HL-60 (cell line): ENCODE measurements around the gene SENP3.

ENCODE experiments used
- DNase-seq, 2 experiments: peaks; one replicate each; pipeline ENCODE4 v3.0.0-alpha.2; 2010 to 2020; ENCODE audit warnings: low read depth in 1 of 2, low spot score in 1 of 2
- H3K27ac ChIP-seq: fragments of 250-450 bp; sonication (Bioruptor Pico); replicated peaks from 2 replicates; pipeline ENCODE4 v1.5.1; 2020; ENCODE audit warnings: mild to moderate bottlenecking, moderate library complexity
- H3K27me3 ChIP-seq: fragments of 250-450 bp; sonication (Bioruptor Pico); 2 replicates; pipeline ENCODE4 v1.5.1; 2021; ENCODE audit warnings: mild to moderate bottlenecking, moderate library complexity; ENCODE audit not compliant: insufficient read depth, poor library complexity, severe bottlenecking
- H3K4me3 ChIP-seq: replicated peaks from 2 replicates; pipeline ENCODE4 v1.5.1; 2011; ENCODE audit warnings: mild to moderate bottlenecking, control low read depth, low read length; ENCODE audit not compliant: insufficient read depth
- GABPA ChIP-seq: IDR thresholded peaks from 2 replicates; pipeline ENCODE4 v1.6.1; 2012; ENCODE audit warnings: low read depth
- POLR2AphosphoS5 ChIP-seq: IDR thresholded peaks from 2 replicates; pipeline ENCODE4 v1.6.1; 2012; ENCODE audit warnings: low read depth
- SPI1 ChIP-seq: IDR thresholded peaks from 2 replicates; pipeline ENCODE4 v1.6.1; 2012; ENCODE audit warnings: low read depth, mild to moderate bottlenecking, borderline replicate concordance
- TF ChIP-seq, protein P1 (sequence below): IDR thresholded peaks from 2 replicates; pipeline ENCODE4 v1.6.1; 2012; ENCODE audit warnings: low read depth; ENCODE audit not compliant: insufficient replicate concordance
- TF ChIP-seq, protein P2 (sequence below): IDR thresholded peaks from one replicate; pipeline ENCODE4 v1.5.1; 2011; ENCODE audit warnings: low read length, control low read depth, inconsistent platforms; ENCODE audit not compliant: insufficient read depth

Gene SENP3

DNA sequence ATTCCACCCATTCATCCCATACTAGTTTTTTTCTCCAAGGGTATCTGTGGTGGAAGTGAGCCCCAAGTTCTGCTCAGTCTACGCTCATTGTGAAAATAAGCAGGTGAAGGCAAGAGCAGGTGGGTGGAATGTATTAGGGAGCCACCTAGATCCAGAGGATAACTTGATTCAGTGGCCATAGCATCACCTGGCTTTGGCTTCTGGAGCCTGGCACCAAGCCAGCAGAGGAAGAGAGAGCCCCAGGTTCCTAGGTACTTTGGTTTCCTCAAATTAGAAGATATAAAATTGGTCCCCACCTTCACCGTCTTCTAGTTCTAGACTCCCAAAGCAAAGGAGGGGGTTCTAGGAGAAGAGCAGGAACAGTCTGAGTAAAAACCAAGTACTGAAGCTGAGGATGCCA lies 48.9 kb downstream of the SENP3 start:
- Histone ChIP-seq H3K27me3 (no peaks in the 10 kb centered on the region), H3K4me3 (no peak overlapping the region), H3K27ac (no peak overlapping the region)
- no peak for DNase-seq
- TF ChIP-seq, protein P1, sequence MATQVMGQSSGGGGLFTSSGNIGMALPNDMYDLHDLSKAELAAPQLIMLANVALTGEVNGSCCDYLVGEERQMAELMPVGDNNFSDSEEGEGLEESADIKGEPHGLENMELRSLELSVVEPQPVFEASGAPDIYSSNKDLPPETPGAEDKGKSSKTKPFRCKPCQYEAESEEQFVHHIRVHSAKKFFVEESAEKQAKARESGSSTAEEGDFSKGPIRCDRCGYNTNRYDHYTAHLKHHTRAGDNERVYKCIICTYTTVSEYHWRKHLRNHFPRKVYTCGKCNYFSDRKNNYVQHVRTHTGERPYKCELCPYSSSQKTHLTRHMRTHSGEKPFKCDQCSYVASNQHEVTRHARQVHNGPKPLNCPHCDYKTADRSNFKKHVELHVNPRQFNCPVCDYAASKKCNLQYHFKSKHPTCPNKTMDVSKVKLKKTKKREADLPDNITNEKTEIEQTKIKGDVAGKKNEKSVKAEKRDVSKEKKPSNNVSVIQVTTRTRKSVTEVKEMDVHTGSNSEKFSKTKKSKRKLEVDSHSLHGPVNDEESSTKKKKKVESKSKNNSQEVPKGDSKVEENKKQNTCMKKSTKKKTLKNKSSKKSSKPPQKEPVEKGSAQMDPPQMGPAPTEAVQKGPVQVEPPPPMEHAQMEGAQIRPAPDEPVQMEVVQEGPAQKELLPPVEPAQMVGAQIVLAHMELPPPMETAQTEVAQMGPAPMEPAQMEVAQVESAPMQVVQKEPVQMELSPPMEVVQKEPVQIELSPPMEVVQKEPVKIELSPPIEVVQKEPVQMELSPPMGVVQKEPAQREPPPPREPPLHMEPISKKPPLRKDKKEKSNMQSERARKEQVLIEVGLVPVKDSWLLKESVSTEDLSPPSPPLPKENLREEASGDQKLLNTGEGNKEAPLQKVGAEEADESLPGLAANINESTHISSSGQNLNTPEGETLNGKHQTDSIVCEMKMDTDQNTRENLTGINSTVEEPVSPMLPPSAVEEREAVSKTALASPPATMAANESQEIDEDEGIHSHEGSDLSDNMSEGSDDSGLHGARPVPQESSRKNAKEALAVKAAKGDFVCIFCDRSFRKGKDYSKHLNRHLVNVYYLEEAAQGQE, result no peak

DNA sequence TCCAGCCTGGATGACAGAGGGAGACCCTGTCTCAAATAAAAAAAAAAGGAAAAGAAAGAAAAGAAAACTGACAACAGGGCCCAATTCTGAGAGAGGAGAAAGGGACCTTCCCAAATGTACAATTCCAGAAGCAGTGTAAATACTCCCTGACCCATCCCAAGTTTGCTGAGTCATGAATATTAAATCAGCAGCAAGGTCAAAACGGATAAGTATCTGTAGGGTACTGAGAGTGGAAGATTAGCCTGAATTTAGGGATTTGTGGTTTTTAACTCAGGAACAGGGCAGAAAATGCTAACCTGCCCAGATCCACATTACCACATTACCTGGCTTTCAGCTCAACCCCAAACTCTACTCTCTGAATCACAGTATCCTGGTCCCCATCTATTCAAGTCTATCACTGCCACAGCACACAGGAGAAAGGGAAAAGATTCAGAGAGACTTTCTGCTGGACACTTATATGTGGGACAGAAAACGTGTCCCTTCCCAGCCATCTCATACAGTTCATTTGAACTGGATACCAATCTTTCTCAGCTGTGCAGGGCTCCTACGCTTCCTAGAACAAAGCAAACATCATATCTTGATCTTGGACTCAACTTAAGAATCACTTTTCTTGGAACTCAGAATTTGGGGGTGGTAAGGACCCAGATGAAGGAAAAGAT lies 50.0 kb downstream of the SENP3 start:
- Histone ChIP-seq H3K27me3 (no peaks in the 10 kb centered on the region), H3K4me3 (no peak overlapping the region), H3K27ac (no peak overlapping the region)
- no peak for DNase-seq
- TF ChIP-seq SPI1, result no peak
- TF ChIP-seq, protein P1, result no peak
- TF ChIP-seq POLR2AphosphoS5, result no peak
- TF ChIP-seq GABPA, result no peak
- TF ChIP-seq, protein P2, sequence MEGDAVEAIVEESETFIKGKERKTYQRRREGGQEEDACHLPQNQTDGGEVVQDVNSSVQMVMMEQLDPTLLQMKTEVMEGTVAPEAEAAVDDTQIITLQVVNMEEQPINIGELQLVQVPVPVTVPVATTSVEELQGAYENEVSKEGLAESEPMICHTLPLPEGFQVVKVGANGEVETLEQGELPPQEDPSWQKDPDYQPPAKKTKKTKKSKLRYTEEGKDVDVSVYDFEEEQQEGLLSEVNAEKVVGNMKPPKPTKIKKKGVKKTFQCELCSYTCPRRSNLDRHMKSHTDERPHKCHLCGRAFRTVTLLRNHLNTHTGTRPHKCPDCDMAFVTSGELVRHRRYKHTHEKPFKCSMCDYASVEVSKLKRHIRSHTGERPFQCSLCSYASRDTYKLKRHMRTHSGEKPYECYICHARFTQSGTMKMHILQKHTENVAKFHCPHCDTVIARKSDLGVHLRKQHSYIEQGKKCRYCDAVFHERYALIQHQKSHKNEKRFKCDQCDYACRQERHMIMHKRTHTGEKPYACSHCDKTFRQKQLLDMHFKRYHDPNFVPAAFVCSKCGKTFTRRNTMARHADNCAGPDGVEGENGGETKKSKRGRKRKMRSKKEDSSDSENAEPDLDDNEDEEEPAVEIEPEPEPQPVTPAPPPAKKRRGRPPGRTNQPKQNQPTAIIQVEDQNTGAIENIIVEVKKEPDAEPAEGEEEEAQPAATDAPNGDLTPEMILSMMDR, result no peak

DNA sequence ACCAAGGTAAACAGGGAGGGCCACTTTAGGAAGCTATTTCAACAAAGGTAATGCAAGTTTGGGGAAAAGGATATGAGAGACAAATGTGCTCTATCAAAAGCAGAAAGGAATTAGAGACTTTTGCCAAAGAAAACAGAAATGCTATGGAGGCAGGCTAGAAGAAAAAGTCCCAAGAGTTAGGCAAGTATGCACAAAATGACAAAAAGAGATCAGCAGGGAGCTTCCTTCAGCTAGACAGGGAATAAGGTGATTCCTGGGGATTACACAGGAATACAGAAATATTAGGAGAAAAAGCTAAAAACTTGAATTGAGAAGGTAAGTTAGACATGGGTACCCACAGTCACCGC lies 50.5 kb downstream of the SENP3 start:
- TF ChIP-seq, protein P1, result no peak
- TF ChIP-seq, protein P2, result no peak
- TF ChIP-seq POLR2AphosphoS5, result no peak
- Histone ChIP-seq H3K4me3 (no peak overlapping the region), H3K27me3 (no peaks in the 10 kb centered on the region), H3K27ac (no peak overlapping the region)
- DNase-seq, result no peak
